Choroid plexus epithelial cell (primary cell): ENCODE data around the gene GOLGA2.
"Not testable (repeated sequence)": the region's sequence is repeated elsewhere in the genome, so short reads cannot be mapped to it uniquely, and the experiment has no call there.

Experiments
- DNase-seq: peaks from one replicate; pipeline ENCODE4 v3.0.0-alpha.2; 2010; ENCODE audit warnings: low read depth
- H3K4me3 ChIP-seq: 2 replicates; pipeline ENCODE4 v1.5.1; 2011; ENCODE audit warnings: low read depth, mild to moderate bottlenecking, control low read depth, low read length, moderate library complexity
- CTCF ChIP-seq: conservative IDR thresholded peaks from 2 replicates; pipeline ENCODE4 v1.5.1; 2011; ENCODE audit warnings: low read depth, mild to moderate bottlenecking, control low read depth, inconsistent platforms, low read length, moderate library complexity

The GOLGA2 gene

GRCh38 chr9:128232528-128233428, 43.0 kb downstream of the GOLGA2 start:
- no peak overlapping the region for H3K4me3 ChIP-seq
- no peak for DNase-seq
- TF ChIP-seq CTCF: no peak

GRCh38 chr9:128231638-128232527, 43.9 kb downstream of the GOLGA2 start:
- H3K4me3 ChIP-seq: no peak overlapping the region
- TF ChIP-seq CTCF: no peak

GRCh38 chr9:128230897-128231296, 44.9 kb downstream of the GOLGA2 start:
- not testable (repeated sequence) for DNase-seq

More at GRCh38 chr9:128231638-128232527, 43.9 kb downstream of the GOLGA2 start:
- no peak for DNase-seq

GRCh38 chr9:128226412-128226801, 49.4 kb downstream of the GOLGA2 start:
- no peak for TF ChIP-seq CTCF
- DNase-seq: no peak
- H3K4me3 ChIP-seq: no peak overlapping the region

More at GRCh38 chr9:128230897-128231296, 44.9 kb downstream of the GOLGA2 start:
- not testable (repeated sequence) for H3K4me3 ChIP-seq

GRCh38 chr9:128225770-128226411, 49.9 kb downstream of the GOLGA2 start:
- no peak overlapping the region for H3K4me3 ChIP-seq
- no peak for TF ChIP-seq CTCF
- no peak for DNase-seq

GRCh38 chr9:128224877-128225276, 50.9 kb downstream of the GOLGA2 start:
- H3K4me3 ChIP-seq: no peak overlapping the region
- TF ChIP-seq CTCF: no peak
- DNase-seq: no peak
